Astrocyte (in vitro differentiated cells and primary cell): ENCODE data around the gene PTPRM. TPM values are rescaled to one million over a fixed set of nuclear protein-coding genes. Genes with fewer than 3 reads are reported as not detected.

Experiments
- DNase-seq: peaks from one replicate; pipeline ENCODE4 v3.0.0-alpha.2; 2010; ENCODE audit warnings: low read depth
- FAIRE-seq: peaks from 2 replicates; lab custom pipeline; 2011; peaks lifted over from hg19 to GRCh38; lab: Jason Lieb, UNC
- H2AFZ ChIP-seq: 2 replicates; pipeline ENCODE4 v1.6.0; 2012; ENCODE audit warnings: low read depth, low read length, inconsistent platforms
- H3K27ac ChIP-seq: 2 replicates; pipeline ENCODE4 v1.5.1; 2011; ENCODE audit warnings: low read depth, low read length, inconsistent platforms
- H3K27me3 ChIP-seq: 2 replicates; pipeline ENCODE4 v1.6.0; 2011; ENCODE audit warnings: low read length, inconsistent platforms; ENCODE audit not compliant: insufficient read depth
- H3K36me3 ChIP-seq: 2 replicates; pipeline ENCODE4 v1.5.1; 2011; ENCODE audit warnings: low read length, inconsistent platforms; ENCODE audit not compliant: insufficient read depth
- H3K4me1 ChIP-seq: 2 replicates; pipeline ENCODE4 v1.5.1; 2011; ENCODE audit warnings: low read length, inconsistent platforms; ENCODE audit not compliant: insufficient read depth
- H3K4me2 ChIP-seq: 2 replicates; pipeline ENCODE4 v1.6.0; 2012; ENCODE audit warnings: low read length, inconsistent platforms
- H3K4me3 ChIP-seq: 2 replicates; pipeline ENCODE4 v1.5.1; 2011; ENCODE audit warnings: low read depth, mild to moderate bottlenecking, low read length, inconsistent platforms; ENCODE audit not compliant: insufficient read depth
- H3K79me2 ChIP-seq: 2 replicates; pipeline ENCODE4 v1.6.0; 2012; ENCODE audit warnings: mild to moderate bottlenecking, low read length, inconsistent platforms; ENCODE audit not compliant: insufficient read depth
- H3K9ac ChIP-seq: 2 replicates; pipeline ENCODE4 v1.6.0; 2012; ENCODE audit warnings: mild to moderate bottlenecking, low read length, inconsistent platforms
- H3K9me3 ChIP-seq: 2 replicates; pipeline ENCODE4 v1.5.1; 2012; ENCODE audit warnings: low read depth, mild to moderate bottlenecking, low read length, inconsistent platforms; ENCODE audit not compliant: insufficient read depth
- H4K20me1 ChIP-seq: 2 replicates; pipeline ENCODE4 v1.6.0; 2012; ENCODE audit warnings: low read length, inconsistent platforms; ENCODE audit not compliant: insufficient read depth
- H3K27ac Mint-ChIP-seq: one replicate; pipeline ENCODE4 v1.8.0; 2021; ENCODE audit warnings: mild to moderate bottlenecking, mixed read lengths; ENCODE audit not compliant: unreplicated experiment
- H3K27me3 Mint-ChIP-seq: one replicate; pipeline ENCODE4 v1.8.0; 2021; ENCODE audit warnings: low read depth, mixed read lengths; ENCODE audit not compliant: unreplicated experiment
- H3K36me3 Mint-ChIP-seq: one replicate; pipeline ENCODE4 v1.8.0; 2021; ENCODE audit warnings: low read depth, mixed read lengths; ENCODE audit not compliant: unreplicated experiment
- H3K4me1 Mint-ChIP-seq: one replicate; pipeline ENCODE4 v1.8.0; 2021; ENCODE audit warnings: low read depth, mixed read lengths; ENCODE audit not compliant: unreplicated experiment
- H3K4me3 Mint-ChIP-seq: one replicate; pipeline ENCODE4 v1.8.0; 2021; ENCODE audit warnings: mild to moderate bottlenecking, moderate library complexity, mixed read lengths; ENCODE audit not compliant: unreplicated experiment
- H3K9me3 Mint-ChIP-seq: one replicate; pipeline ENCODE4 v1.8.0; 2021; ENCODE audit warnings: mild to moderate bottlenecking, mixed read lengths; ENCODE audit not compliant: unreplicated experiment
- CTCF ChIP-seq: IDR thresholded peaks from 2 replicates; pipeline ENCODE4 v1.5.1; 2011; ENCODE audit warnings: low read depth, mild to moderate bottlenecking, inconsistent platforms, low read length, moderate library complexity; ENCODE audit not compliant: insufficient read depth
- EZH2 ChIP-seq: IDR thresholded peaks from 2 replicates; pipeline ENCODE4 v1.6.1; 2012; ENCODE audit warnings: mild to moderate bottlenecking, low read length, inconsistent platforms; ENCODE audit not compliant: insufficient read depth
- total RNA-seq: library from RNA; stranded (reverse); gene quantifications from 2 replicates; pipeline ENCODE4 v1.2.1, GENCODE V29; 2021

Gene PTPRM
- total RNA-seq, 1 donor from 2014 or later, result 59.6 TPM

DNA sequence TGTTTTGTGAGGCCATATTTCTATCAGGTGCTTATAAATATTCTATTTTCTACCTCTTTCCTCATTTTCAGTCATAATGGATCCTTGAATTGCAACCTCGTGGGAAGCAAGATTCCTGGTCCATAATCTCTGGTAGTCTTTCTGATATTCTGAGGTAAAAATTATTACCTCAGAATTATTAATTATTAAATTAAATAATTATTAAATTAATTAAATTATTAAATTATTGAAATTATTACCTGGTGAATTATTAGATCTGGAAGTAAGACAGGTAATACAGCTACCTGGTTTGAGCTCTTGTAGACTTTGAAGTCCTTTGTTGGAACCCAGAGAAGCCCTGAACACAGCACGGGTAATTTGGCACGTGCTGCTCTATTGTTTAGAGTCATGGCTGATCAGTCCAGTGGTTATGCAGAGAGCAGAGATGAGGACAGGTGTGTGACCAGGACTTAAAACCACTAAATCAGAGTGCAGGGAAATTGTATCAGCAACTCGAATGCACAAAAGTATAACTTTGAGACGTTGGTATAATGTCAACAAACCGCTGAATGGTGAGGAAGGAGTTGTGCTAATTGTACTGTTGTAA, 46.8 kb upstream of the PTPRM start:
- Histone ChIP-seq H3K27me3 (no peaks in the 10 kb centered on the region), H3K4me3 (no peak overlapping the region), H3K36me3 (no peaks in the 10 kb centered on the region), H3K9me3 (no peaks in the 10 kb centered on the region), H3K9ac (no peak overlapping the region), H3K4me1 (no peaks in the 10 kb centered on the region), H3K4me2 (no peak overlapping the region), H3K27ac (no peak overlapping the region), H2AFZ (no peak overlapping the region), H3K79me2 (no peaks in the 10 kb centered on the region), H4K20me1 (no peaks in the 10 kb centered on the region)
- TF ChIP-seq CTCF, result no peak
- TF ChIP-seq EZH2, result no peak
- Mint-ChIP-seq H3K4me3 (no peak overlapping the region), H3K4me1 (peaks cover 19% of the 10 kb centered on the region), H3K27me3 (no peaks in the 10 kb centered on the region), H3K36me3 (no peaks in the 10 kb centered on the region), H3K27ac (no peak overlapping the region), H3K9me3 (no peaks in the 10 kb centered on the region)
- no peak for DNase-seq
- no peak for FAIRE-seq

DNA sequence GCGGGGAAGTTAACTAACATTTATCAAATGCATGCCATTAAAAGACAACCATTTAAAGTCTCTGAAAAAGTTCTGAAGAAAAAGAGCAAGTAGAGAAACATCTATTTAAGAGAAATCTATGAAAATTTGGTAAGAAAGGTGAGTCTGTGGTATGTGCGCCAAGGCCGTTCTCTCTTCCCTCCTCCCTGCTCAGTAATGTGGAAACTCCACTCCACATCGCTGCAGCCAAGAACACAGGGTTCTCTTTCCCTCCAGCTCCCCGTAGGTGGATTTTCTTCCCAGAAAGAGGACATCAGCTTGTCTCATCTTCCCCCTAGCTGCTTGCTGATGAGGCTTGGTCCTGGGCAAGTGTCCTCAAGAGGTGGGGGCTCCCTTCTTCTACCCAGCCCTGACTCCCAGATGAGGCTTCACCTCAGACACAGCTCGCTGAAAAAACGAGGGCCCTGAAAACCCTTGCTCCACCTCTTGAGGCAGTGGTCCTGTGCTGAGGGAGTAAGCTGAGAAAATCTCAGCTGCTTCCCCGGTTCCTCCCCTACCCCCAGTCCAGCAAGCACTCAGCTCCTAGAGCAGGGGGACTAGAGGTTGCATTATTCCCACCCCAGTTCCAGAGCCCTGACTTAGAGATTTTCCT, 45.8 kb upstream of the PTPRM start:
- Mint-ChIP-seq H3K4me1 (peaks cover 21% of the 10 kb centered on the region), H3K36me3 (no peaks in the 10 kb centered on the region), H3K27ac (no peak overlapping the region), H3K9me3 (no peaks in the 10 kb centered on the region), H3K27me3 (no peaks in the 10 kb centered on the region), H3K4me3 (no peak overlapping the region)
- no peak for FAIRE-seq
- Histone ChIP-seq H2AFZ (no peak overlapping the region), H3K27ac (no peak overlapping the region), H3K4me1 (no peaks in the 10 kb centered on the region), H3K4me2 (no peak overlapping the region), H3K36me3 (no peaks in the 10 kb centered on the region), H3K27me3 (no peaks in the 10 kb centered on the region), H3K79me2 (no peaks in the 10 kb centered on the region), H3K9ac (no peak overlapping the region), H3K4me3 (no peak overlapping the region), H4K20me1 (no peaks in the 10 kb centered on the region), H3K9me3 (no peaks in the 10 kb centered on the region)
- TF ChIP-seq EZH2, result no peak
- no peak for TF ChIP-seq CTCF
- DNase-seq, result no peak

DNA sequence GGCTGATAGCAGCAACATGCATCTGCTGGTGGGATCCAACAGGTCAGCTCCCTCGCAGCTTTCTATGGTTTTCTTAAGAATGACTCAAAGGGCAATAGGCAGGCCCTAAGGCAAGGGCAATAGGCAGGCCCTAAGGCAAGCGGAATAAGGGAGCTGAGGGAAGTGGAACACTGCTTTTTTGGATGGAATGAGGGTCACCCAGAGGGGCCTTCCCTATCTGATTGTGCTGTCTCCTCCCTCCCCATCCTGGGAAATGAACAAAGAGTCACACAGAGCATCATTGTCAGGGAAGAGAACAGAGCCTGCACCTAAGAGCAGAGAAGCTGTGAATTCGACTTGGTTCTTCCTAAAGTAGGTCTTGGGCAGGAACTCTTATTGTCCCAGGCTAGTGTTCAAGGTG, 43.3 kb upstream of the PTPRM start:
- Mint-ChIP-seq H3K36me3 (no peaks in the 10 kb centered on the region), H3K4me3 (no peak overlapping the region), H3K4me1 (peaks cover 21% of the 10 kb centered on the region), H3K27me3 (no peaks in the 10 kb centered on the region), H3K9me3 (no peaks in the 10 kb centered on the region), H3K27ac (no peak overlapping the region)
- H3K27ac ChIP-seq, result no peak overlapping the region
- DNase-seq (no peak), FAIRE-seq (no peak)
- H3K4me1 ChIP-seq, result no peaks in the 10 kb centered on the region
- TF ChIP-seq CTCF (no peak), EZH2 (no peak)
- H3K9me3 ChIP-seq, result no peaks in the 10 kb centered on the region
- no peaks in the 10 kb centered on the region for H3K27me3 ChIP-seq
- no peaks in the 10 kb centered on the region for H4K20me1 ChIP-seq
- H3K79me2 ChIP-seq, result no peaks in the 10 kb centered on the region
- H3K36me3 ChIP-seq, result no peaks in the 10 kb centered on the region
- H3K4me3 ChIP-seq, result no peak overlapping the region
- no peak overlapping the region for H3K9ac ChIP-seq
- no peak overlapping the region for H3K4me2 ChIP-seq
- no peak overlapping the region for H2AFZ ChIP-seq
